Panc1 (cell line): ENCODE measurements around the gene CHCHD1.

Experiments
- SIN3A ChIP-seq: IDR thresholded peaks from 2 replicates; pipeline ENCODE4 v1.6.1; 2012; ENCODE audit warnings: low read depth, mild to moderate bottlenecking, low read length, moderate library complexity, borderline replicate concordance; ENCODE audit not compliant: insufficient read depth
- TF ChIP-seq, protein P1 (sequence below): fragments of 450-650 bp; IDR thresholded peaks from 2 replicates; pipeline ENCODE4 v1.5.1; 2017; ENCODE audit warnings: mild to moderate bottlenecking

DNA sequence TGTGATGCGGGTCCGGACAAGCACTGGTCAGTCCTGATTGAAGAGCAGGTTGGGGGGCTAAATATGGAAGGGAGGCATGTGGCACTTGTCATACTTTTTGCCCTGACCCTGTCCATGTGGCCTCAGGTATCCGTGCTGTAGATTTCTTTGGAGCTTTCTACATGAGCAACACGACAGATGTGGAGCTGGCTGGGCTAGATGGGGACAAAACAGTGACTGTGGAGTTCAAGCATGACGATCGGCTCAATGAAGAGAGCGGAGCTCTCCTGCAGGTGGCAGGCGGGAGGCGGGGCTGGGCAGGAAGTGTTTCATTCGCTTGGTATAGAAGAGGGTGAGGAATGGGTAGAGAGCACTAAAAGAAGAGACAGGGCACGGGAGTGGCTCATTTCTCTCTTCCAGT, 13.0 kb upstream of the CHCHD1 start:
- TF ChIP-seq, protein P1, sequence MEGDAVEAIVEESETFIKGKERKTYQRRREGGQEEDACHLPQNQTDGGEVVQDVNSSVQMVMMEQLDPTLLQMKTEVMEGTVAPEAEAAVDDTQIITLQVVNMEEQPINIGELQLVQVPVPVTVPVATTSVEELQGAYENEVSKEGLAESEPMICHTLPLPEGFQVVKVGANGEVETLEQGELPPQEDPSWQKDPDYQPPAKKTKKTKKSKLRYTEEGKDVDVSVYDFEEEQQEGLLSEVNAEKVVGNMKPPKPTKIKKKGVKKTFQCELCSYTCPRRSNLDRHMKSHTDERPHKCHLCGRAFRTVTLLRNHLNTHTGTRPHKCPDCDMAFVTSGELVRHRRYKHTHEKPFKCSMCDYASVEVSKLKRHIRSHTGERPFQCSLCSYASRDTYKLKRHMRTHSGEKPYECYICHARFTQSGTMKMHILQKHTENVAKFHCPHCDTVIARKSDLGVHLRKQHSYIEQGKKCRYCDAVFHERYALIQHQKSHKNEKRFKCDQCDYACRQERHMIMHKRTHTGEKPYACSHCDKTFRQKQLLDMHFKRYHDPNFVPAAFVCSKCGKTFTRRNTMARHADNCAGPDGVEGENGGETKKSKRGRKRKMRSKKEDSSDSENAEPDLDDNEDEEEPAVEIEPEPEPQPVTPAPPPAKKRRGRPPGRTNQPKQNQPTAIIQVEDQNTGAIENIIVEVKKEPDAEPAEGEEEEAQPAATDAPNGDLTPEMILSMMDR = no peak
- TF ChIP-seq SIN3A = no peak
